ENCODE results near the gene SDF2L1.
A peak's percentile ranks its signal among the peaks of the same experiment; 100 is the strongest.

- TF ChIP-seq CBX5 (IDR thresholded peaks at IDR 0.05; ENCODE audit: borderline replicate concordance, low read depth), result no peak
- TF ChIP-seq CTCF (IDR thresholded peaks at IDR 0.05 in 2 of 3, conservative IDR thresholded peaks at IDR 0.05 in 1 of 3; ENCODE audit: insufficient read depth in 2 of 3, low read depth in 1 of 3, low read length in 3 of 3), result peak in 1 of 3 experiments; percentile 47; a peak in 2 of 6 replicates
- no peak for TF ChIP-seq IRF2 (CRISPR knock-in tag; IDR thresholded peaks at IDR 0.05)
- no peak for TF ChIP-seq NFIC (IDR thresholded peaks at IDR 0.05)
- TF ChIP-seq SMC3 (conservative IDR thresholded peaks at IDR 0.05; ENCODE audit: insufficient read depth, low read depth, low read length), result peak; percentile 44; the same call in 1 of the 2 replicates
- TF ChIP-seq TAF1 (IDR thresholded peaks at IDR 0.05; ENCODE audit: control insufficient read depth, extremely low read depth, insufficient read depth, low read length, severe bottlenecking), result no peak
- no peak for TF ChIP-seq MAX (CRISPR knock-in tag; IDR thresholded peaks at IDR 0.05)
- no peak for TF ChIP-seq CCNT2 (IDR thresholded peaks at IDR 0.05; ENCODE audit: borderline replicate concordance, extremely low read depth, insufficient read length, low read depth, low read length)
- no peak for TF ChIP-seq KAT7 (CRISPR knock-in tag; IDR thresholded peaks at IDR 0.05; ENCODE audit: borderline replicate concordance)
- no peak for TF ChIP-seq ZNF274 (IDR thresholded peaks at IDR 0.05; ENCODE audit: borderline replicate concordance, low read depth, low read length)
- no peak for TF ChIP-seq ZNF592 (IDR thresholded peaks at IDR 0.05)
- TF ChIP-seq JUN (IDR thresholded peaks at IDR 0.05; ENCODE audit: borderline replicate concordance, low read depth, low read length), result 0 out of 2 replicates have a peak, but pooled peaks have one; percentile 53
- no peak for TF ChIP-seq JUN (CRISPR knock-in tag; IDR thresholded peaks at IDR 0.05; ENCODE audit: borderline replicate concordance)
Measured at GRCh38 chr22:21628386-21629254, 13.5 kb upstream of the SDF2L1 start.
